HG03159 (cell line): Measurements from ENCODE around the gene ANO6.

Experiments used
- ATAC-seq: cut with Tn5 transposase; IDR thresholded peaks from one replicate; pipeline ENCODE4 v1.9.1; 2021; ENCODE audit warnings: mild to moderate bottlenecking, moderate library complexity; ENCODE audit not compliant: unreplicated experiment

ANO6 gene

DNA sequence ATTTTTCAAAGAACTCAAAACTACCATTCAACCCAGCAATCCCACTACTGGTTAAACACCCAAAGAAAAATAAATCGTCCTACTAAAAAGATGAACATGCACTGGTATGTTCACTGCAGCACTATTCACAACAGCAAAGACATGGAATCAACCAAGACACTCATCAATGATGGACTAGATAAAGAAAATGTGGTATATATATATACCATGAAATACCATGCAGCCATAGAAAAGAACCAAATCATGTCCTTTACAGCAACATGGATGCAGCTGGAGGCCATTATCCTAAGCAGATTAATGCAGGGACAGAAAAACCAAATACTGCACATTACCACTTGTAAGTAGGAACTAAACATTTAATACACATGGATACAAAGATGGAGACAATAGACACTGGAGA lies 3.8 kb upstream of the ANO6 start:
- ATAC-seq = no peak

GRCh38 chr12:45213107-45213506 lies 2.8 kb upstream of the ANO6 start:
- no peak for ATAC-seq

GRCh38 chr12:45214071-45214470 lies 1.8 kb upstream of the ANO6 start:
- no peak for ATAC-seq

DNA sequence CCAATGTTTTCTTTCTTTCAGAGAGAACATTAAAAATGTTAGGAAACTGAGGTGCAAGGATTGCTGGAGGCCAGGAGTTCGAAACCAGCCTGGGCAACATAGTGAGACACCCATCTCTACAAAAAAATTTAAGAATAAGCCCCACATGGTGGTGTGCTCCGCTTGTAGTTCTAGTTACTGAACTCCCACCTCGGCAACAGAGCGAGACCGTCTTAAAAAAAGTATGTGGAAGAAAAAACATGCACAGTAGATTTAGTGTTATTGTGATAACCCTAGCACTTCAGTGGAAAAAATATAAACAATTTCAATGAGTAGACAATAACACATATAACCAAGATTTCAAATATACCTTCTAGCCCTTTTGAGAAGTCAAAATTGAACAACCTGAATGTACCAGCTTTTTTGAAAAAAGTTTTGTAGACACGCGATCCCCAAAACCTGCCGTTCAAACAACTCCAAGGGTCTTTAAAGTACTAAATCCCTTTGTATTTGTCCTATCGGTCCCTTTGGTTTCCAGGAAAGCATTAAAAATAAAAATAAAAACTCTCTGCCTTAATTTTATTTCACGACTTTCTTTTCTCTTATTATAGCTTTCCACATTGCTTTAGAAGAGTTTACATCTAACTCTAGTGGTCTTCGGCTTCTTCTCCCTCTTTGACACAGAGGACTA lies 1.0 kb upstream of the ANO6 start:
- no peak for ATAC-seq

DNA sequence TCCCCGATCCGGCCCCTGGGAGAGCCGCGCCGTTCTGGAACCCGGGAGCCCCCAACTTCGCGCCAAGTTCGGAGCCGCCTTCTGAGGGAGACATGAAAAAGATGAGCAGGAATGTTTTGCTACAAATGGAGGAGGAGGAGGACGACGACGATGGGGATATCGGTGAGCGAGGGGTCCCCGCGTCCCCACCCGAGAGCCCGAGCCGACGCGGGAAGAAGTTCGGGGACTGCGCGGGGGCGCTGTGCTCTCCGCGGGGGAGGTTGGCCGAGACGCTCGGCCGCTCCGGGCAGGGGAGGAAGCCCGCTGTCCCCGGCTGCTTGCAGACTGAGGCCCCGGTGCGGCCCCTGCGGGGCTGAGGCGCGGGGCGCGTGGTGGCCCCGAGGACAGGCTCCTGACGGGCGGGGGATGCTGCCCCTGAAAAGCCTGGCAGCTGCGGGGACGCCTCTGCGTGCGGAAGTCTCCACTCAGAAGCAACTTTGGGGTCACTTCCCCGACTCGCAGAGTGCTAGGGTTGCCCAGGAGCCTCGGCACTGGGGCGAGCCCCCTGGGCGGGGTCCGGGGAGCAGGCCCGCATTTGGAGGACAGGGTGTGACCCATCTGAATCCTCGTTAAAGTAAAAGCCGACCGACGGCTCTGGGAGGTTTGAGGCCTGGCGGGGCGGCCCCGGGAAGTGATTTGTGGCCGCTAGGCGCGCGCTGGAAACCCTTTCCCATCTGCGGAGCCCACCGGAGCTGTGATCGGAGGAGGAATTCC lies 511 bp downstream of the ANO6 start:
- peak; percentile 40 for ATAC-seq

DNA sequence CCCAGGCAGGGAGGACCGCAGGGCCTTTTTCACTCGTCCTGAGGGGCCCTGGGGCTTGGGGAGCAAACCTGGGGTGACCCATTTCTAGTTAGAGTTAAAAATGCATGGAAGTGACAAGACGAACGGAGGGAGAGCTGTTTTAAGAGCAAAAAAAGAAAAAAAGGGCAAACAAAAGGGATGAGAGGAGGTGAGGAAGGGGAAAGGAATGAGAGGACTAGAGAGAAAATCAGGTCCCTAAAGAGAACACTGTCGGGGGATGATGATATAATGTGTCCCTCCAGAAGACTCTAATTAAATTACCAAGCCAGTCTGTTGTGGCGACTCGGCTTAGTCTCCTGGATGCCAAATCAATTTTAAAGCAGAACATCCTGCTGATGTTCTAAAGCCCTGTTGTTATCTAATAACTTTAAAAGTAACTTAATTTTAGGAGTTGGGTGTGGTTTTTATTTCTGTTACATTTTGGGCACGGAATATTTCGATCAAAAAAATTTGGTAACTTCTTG lies 1.1 kb downstream of the ANO6 start:
- no peak for ATAC-seq

DNA sequence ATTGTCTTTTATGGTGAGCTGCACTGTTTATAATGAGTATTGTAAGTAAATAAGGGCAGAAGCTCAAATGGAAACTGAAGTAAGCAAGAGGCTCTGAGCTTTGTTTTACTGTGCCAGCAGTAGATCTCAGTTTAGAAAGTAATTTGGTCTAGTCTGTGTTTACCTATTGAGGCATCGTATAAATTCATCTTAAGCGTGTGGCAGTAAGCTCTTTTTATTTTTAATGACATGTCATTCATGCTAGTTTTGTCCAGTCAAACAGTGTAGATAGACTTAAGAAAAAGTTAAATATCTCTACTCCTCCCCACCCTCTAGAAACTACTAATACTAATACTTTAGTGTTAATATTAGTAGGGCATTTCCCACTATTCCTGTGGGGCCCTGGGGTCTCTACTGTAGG lies 2.0 kb downstream of the ANO6 start:
- ATAC-seq = no peak

DNA sequence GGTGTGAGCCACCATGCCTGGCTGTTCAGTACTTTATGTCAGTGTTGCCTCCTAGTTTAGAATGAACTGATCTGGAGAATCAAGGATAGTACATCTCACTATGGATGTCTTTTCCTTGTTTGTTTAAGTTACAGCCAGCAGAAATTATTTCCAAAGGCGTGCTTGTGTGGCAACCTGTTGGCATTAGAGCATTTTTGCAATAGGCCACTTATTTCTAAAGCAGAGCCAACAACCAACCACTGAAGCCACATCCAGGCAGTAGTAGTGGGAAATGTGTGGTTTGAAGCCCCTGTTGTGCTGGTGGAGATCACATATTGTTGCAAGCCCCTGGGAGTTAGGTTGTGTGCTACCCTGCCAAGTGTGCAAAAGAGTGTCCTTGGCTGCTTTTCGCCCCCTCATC lies 3.7 kb downstream of the ANO6 start:
- ATAC-seq = no peak

DNA sequence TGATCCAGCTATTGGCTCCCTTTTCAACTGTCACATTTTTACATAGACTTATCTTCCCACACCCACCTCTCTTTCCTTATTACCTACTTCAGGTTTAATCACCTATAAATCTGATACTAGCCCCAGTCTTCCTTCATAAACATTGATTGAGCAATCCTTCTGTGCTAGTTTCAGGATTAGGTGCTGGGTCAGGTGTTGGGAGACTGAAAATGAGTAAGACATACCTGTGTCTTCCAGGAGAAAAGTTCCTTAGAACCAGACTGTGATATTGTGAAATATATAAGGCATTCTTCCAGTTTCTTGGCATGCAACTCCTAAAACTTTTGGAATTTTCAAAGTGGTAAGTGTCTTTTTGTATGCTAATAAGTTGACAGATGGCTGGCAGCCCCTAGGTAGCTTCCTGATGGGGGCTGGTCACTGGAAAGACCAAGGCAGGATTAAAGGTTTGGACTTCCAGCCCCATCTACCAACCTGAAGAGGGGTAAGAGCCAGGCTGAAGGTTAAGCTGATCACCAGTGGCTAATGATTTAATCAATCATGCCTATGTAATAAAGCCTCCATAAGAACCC lies 4.6 kb downstream of the ANO6 start:
- ATAC-seq = no peak

DNA sequence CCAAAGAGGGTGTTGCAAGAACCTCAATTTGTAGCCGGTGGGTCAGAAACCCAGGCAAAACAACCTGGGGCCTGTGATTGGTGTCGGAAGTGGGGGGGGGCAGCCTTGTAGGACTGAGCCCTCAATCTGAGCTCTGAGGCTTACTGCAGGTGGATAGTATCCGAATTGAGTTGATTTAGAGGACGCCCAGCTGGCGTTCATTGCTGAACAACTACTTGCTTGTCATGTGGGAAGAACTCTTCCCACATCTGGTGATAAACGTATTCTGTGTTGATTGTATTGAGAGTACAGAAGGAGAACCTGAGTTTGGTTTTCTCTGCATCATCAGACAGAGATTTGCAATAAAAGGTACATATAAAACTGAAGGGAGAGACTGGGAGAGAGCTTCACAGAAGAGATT lies 5.1 kb downstream of the ANO6 start:
- ATAC-seq = no peak

- ATAC-seq = no peak
These were observed 8.0 kb downstream of the ANO6 start for GRCh38 chr12:45223868-45224267.

DNA sequence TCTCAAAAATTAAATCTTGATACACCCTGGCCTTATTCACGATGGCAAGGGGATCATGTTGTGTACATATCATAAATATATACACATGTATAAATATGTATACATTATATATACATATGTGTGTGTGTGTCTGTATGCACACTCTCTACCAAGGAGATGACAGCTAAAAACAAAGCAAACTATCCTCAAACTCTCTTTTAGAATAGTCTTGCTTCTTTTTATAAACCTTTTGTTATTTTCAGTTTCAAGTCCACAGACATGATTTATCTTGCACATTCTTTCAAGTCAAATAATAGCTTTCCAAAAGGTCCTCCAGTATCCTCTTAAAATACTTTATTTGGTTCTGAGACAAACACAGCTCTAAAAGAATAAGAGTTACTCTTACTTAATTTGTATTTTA lies 8.4 kb downstream of the ANO6 start:
- no peak for ATAC-seq

- ATAC-seq = no peak
These were observed 10.1 kb downstream of the ANO6 start for GRCh38 chr12:45226021-45226420.

- no peak for ATAC-seq
These were observed 11.6 kb downstream of the ANO6 start for GRCh38 chr12:45227316-45228067.

GRCh38 chr12:45231515-45232145 lies 15.7 kb downstream of the ANO6 start:
- ATAC-seq = no peak

DNA sequence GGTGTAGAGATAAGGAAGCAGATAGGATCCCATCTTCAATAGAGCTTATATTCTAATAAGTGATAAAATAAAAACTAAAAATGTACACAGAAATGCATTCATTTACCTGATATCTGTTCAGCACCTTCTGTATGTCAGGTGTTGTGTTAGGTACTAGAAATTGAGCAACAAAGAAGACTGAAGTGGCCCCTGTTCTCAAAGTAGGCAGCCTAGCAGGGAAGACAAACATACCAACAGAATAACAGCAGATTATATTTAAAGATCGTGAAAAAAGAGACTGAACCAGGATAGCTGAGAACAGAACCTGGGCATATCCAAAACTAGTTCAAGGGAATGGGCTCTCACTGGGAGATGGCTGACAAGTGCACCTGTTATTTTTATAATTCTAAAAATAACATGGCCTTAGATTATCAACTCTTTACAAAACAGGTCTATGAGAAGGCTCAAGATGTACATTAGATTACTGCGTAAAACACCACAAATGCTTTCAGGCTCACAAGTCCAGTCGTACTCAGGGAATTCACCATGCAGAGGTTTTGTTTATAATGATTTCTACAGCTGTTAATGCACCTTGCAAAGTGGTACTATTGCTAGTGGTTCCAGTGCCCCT lies 16.4 kb downstream of the ANO6 start:
- ATAC-seq = no peak

GRCh38 chr12:45232756-45233372 lies 17.0 kb downstream of the ANO6 start:
- ATAC-seq = peak; percentile 49

DNA sequence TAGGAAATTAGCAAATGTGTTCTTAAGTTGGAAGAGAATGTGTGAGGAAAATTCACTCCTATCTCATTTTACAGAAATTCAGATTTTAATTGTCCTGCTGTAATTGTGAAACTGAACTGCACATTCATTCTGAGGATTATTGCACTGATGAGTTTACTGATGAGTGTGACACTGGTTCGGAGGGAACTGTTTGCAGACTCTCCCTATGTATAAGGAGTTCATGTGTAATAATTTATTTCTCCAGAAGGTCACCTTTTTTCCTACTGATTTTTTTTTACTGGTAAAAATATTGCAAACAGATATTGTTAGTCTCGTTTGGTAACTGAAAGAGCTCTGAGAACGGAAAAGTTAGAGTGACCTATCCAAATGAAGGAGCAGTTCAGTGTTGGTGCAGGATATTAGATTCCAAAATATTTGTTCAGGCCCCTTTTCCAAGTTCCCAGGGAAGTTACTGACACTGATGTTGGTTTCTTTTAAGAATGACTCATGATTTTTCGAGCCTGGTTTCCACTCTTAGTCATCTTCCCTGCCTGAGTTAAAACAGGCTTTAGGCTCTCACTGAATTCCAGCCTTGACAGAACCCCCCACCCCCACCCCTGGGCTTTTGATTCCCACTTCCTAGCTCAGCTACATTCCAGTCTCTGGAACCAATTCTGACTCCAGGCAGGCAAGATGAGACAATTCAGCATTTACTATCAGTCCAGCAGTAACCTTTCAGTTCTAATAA lies 18.4 kb downstream of the ANO6 start:
- ATAC-seq = no peak
